DND-41 (cell line): ENCODE data around the gene IGFBP7.

ENCODE experiments used
- CTCF ChIP-seq: IDR thresholded peaks from 2 replicates; pipeline ENCODE4 v1.5.1; 2012; ENCODE audit warnings: borderline replicate concordance, low read length, moderate library complexity, mild to moderate bottlenecking; ENCODE audit not compliant: poor library complexity, severe bottlenecking; ENCODE audit errors: extremely low read depth
- EZH2 ChIP-seq: IDR thresholded peaks from 3 replicates; pipeline ENCODE4 v1.6.1; 2012; ENCODE audit warnings: borderline replicate concordance, low read depth, mild to moderate bottlenecking, moderate library complexity, low read length, inconsistent platforms; ENCODE audit not compliant: severe bottlenecking

- TF ChIP-seq CTCF (no peak), EZH2 (no peak)
These were observed 37.3 kb upstream of the IGFBP7 start for GRCh38 chr4:57147335-57148060.
